A549 (cell line): ENCODE results near the gene FGG. TPM values are rescaled to one million over a fixed set of nuclear protein-coding genes. Genes with fewer than 3 reads are reported as not detected.

Source experiments
- ATAC-seq, 2 experiments: fragments of 200-7000 bp in 1 of 2; fragments of >200 bp in 1 of 2; cut with Nextera tagmentation in 1 of 2; cut with Tn5 transposase in 1 of 2; 3 replicates each; pipeline versions ENCODE4 v1.8.0 to v1.9.1; 2018 to 2020; ENCODE audit warnings: mild to moderate bottlenecking in 1 of 2, moderate library complexity in 1 of 2
- CTCF ChIA-PET: fragments of 300-600 bp; sonication (Branson Sonifier 250); formaldehyde crosslinking; extraction: SDS; loops from one replicate; lab custom pipeline; 2021; ENCODE audit warnings: antibody characterized with exemption, inconsistent platforms; lab: Yijun Ruan, JAX
- POLR2A ChIA-PET: fragments of 350-600 bp; formaldehyde crosslinking; extraction: SDS; loops from one replicate; lab custom pipeline; 2021; ENCODE audit warnings: antibody characterized with exemption, inconsistent platforms; lab: Yijun Ruan, JAX
- DNase-seq, 2 experiments: peaks; one replicate each; pipeline versions ENCODE4 v3.0.0 to v3.0.0-alpha.2; 2011 to 2016; ENCODE audit warnings: low read depth in 1 of 2, low spot score in 1 of 2
- FAIRE-seq: peaks from 2 replicates; lab custom pipeline; 2011; peaks lifted over from hg19 to GRCh38; lab: Jason Lieb, UNC
- H3K27ac ChIP-seq, 2 experiments: fragments of >200 bp; sonication (Bioruptor Twin); formaldehyde crosslinking; 3 replicates each; pipeline ENCODE4 v1.5.1; 2016 to 2017
- H3K4me1 ChIP-seq: fragments of >200 bp; sonication (Bioruptor Twin); formaldehyde crosslinking; 3 replicates; pipeline ENCODE4 v1.6.1; 2016
- H3K4me2 ChIP-seq: fragments of >200 bp; sonication (Bioruptor Twin); formaldehyde crosslinking; 3 replicates; pipeline ENCODE4 v1.6.1; 2016
- H3K4me3 ChIP-seq: fragments of >200 bp; sonication (Bioruptor Twin); formaldehyde crosslinking; 3 replicates; pipeline ENCODE4 v1.5.1; 2016
- H3K9me3 ChIP-seq: fragments of >200 bp; sonication (Bioruptor Twin); formaldehyde crosslinking; 3 replicates; pipeline ENCODE4 v1.6.1; 2016
- BCL3 ChIP-seq: fragments of >200 bp; sonication (Bioruptor Twin); formaldehyde crosslinking; IDR thresholded peaks from 3 replicates; pipeline ENCODE4 v1.6.1; 2016
- CBX2 ChIP-seq: fragments of 200-600 bp; sonication (generic); IDR thresholded peaks from 2 replicates; pipeline ENCODE4 v1.6.1; 2016; ENCODE audit warnings: low read depth, mild to moderate bottlenecking, borderline replicate concordance
- CBX8 ChIP-seq: fragments of 200-600 bp; sonication (generic); IDR thresholded peaks from 2 replicates; pipeline ENCODE4 v1.6.1; 2016
- CEBPB ChIP-seq, 2 experiments: fragments of >200 bp in 1 of 2; sonication (Bioruptor Twin) in 1 of 2; formaldehyde crosslinking in 1 of 2; IDR thresholded peaks; 2 replicates each; pipeline ENCODE4 v1.6.1; 2012 to 2016
- CHD2 ChIP-seq: fragments of 150-350 bp; IDR thresholded peaks from 2 replicates; pipeline ENCODE4 v1.6.1; 2014; ENCODE audit warnings: low read length; ENCODE audit not compliant: partially characterized antibody
- CHD4 ChIP-seq: fragments of 200-600 bp; sonication (generic); IDR thresholded peaks from 2 replicates; pipeline ENCODE4 v1.6.1; 2016; ENCODE audit warnings: antibody characterized with exemption, mild to moderate bottlenecking, borderline replicate concordance
- CTCF ChIP-seq: fragments of >200 bp; sonication (Bioruptor Twin); formaldehyde crosslinking; IDR thresholded peaks from 3 replicates; pipeline ENCODE4 v1.5.1; 2016
- EHF ChIP-seq: fragments of 250-450 bp; sonication (Bioruptor Pico); IDR thresholded peaks from 2 replicates; pipeline ENCODE4 v1.5.0; 2020; ENCODE audit warnings: mild to moderate bottlenecking
- ESRRA ChIP-seq: fragments of 150-350 bp; IDR thresholded peaks from 2 replicates; pipeline ENCODE4 v1.6.1; 2014; ENCODE audit warnings: mild to moderate bottlenecking, low read length, borderline replicate concordance
- FOSL2 ChIP-seq, 2 experiments: fragments of 450-650 bp in 1 of 2; fragments of >200 bp in 1 of 2; sonication (Bioruptor Twin) in 1 of 2; formaldehyde crosslinking; IDR thresholded peaks; 2 replicates each; pipeline versions ENCODE4 v1.5.0 to v1.6.1; 2016 to 2020; ENCODE audit warnings: mild to moderate bottlenecking in 1 of 2, moderate library complexity in 1 of 2
- FOXS1 ChIP-seq: fragments of 250-450 bp; sonication (Bioruptor Pico); IDR thresholded peaks from 2 replicates; pipeline ENCODE4 v1.5.0; 2020; ENCODE audit warnings: mild to moderate bottlenecking, moderate library complexity
- GATA3 ChIP-seq: IDR thresholded peaks from 2 replicates; pipeline ENCODE4 v1.6.1; 2012; ENCODE audit warnings: borderline replicate concordance
- HES2 ChIP-seq: fragments of >200 bp; sonication (Bioruptor Twin); formaldehyde crosslinking; IDR thresholded peaks from 2 replicates; pipeline ENCODE4 v1.6.1; 2016
- HOXB5 ChIP-seq: fragments of 250-450 bp; sonication (Bioruptor Pico); IDR thresholded peaks from 2 replicates; pipeline ENCODE4 v1.5.0; 2020; ENCODE audit warnings: mild to moderate bottlenecking, moderate library complexity
- JUN ChIP-seq, 2 experiments: fragments of >200 bp; sonication (Bioruptor Twin); formaldehyde crosslinking; IDR thresholded peaks; 2 replicates in 1 of 2; 3 replicates in 1 of 2; pipeline ENCODE4 v1.6.1; 2016 to 2017
- JUNB ChIP-seq: fragments of >200 bp; sonication (Bioruptor Twin); formaldehyde crosslinking; IDR thresholded peaks from 2 replicates; pipeline ENCODE4 v1.6.1; 2016
- MAZ ChIP-seq: fragments of 150-350 bp; IDR thresholded peaks from 2 replicates; pipeline ENCODE4 v1.6.1; 2014; ENCODE audit warnings: antibody characterized with exemption, low read depth, low read length, borderline replicate concordance
- MYC ChIP-seq: IDR thresholded peaks from 2 replicates; pipeline ENCODE4 v1.6.1; 2012; ENCODE audit warnings: mild to moderate bottlenecking, inconsistent platforms, low read length, improper control_type of control experiment, borderline replicate concordance
- NFE2L2 ChIP-seq: fragments of 150-350 bp; conservative IDR thresholded peaks from 2 replicates; pipeline ENCODE4 v1.6.1; 2014; ENCODE audit warnings: low read length
- NPAS2 ChIP-seq: fragments of 250-450 bp; sonication (Bioruptor Pico); IDR thresholded peaks from 2 replicates; pipeline ENCODE4 v1.8.0; 2022; ENCODE audit warnings: mild to moderate bottlenecking, moderate library complexity, borderline replicate concordance
- POLR2A ChIP-seq: IDR thresholded peaks from 2 replicates; pipeline ENCODE4 v1.6.1; 2012; ENCODE audit warnings: mild to moderate bottlenecking, low read length
- POLR2AphosphoS2 ChIP-seq: conservative IDR thresholded peaks from 2 replicates; pipeline ENCODE4 v1.6.1; 2012; ENCODE audit warnings: low read length, improper control_type of control experiment, inconsistent platforms
- RAD21 ChIP-seq, 2 experiments: fragments of >200 bp in 1 of 2; sonication (Bioruptor Twin) in 1 of 2; formaldehyde crosslinking in 1 of 2; IDR thresholded peaks in 1 of 2; conservative IDR thresholded peaks in 1 of 2; 2 replicates in 1 of 2; 3 replicates in 1 of 2; pipeline ENCODE4 v1.6.1; 2012 to 2018; ENCODE audit warnings: inconsistent platforms in 1 of 2
- RCOR1 ChIP-seq: fragments of 150-350 bp; IDR thresholded peaks from 2 replicates; pipeline ENCODE4 v1.6.1; 2014; ENCODE audit warnings: antibody characterized with exemption, low read length, low read depth
- RFX5 ChIP-seq: fragments of 450-650 bp; IDR thresholded peaks from 2 replicates; pipeline ENCODE4 v1.7.1; 2014; ENCODE audit warnings: antibody characterized with exemption, mild to moderate bottlenecking, moderate library complexity
- RNF2 ChIP-seq: fragments of 200-600 bp; sonication (generic); IDR thresholded peaks from 2 replicates; pipeline ENCODE4 v1.6.1; 2016; ENCODE audit warnings: low read depth, mild to moderate bottlenecking, antibody characterized with exemption, moderate library complexity, borderline replicate concordance
- SREBF2 ChIP-seq: fragments of 450-650 bp; IDR thresholded peaks from 2 replicates; pipeline ENCODE4 v1.6.1; 2014; ENCODE audit warnings: mild to moderate bottlenecking, moderate library complexity
- ZSCAN20 ChIP-seq: fragments of 250-450 bp; sonication (Bioruptor Pico); IDR thresholded peaks from 2 replicates; pipeline ENCODE4 v1.8.0; 2022; ENCODE audit warnings: mild to moderate bottlenecking, moderate library complexity
- WGBS: methylation state at CpG from one replicate; pipeline ENCODE4 v1.1.6; 2017; ENCODE audit errors: missing lambda C conversion rate; 5-methylcytosine and 5-hydroxymethylcytosine counted together
- polyA plus RNA-seq, 4 experiments: library from polyadenylated mRNA; depleted of rRNA in 3 of 4; stranded (reverse); fragments of >200 nt; fragmentation: RNase III in 1 of 4; extraction: RNeasy Plus Mini Kit Qiagen cat#74134 plus additional on column Dnase treatment in 1 of 4; gene quantifications; 2 replicates in 3 of 4; 3 replicates in 1 of 4; pipeline ENCODE4 v1.2.3, GENCODE V29; 2011 to 2017
- TF ChIP-seq, protein P1 (sequence below): IDR thresholded peaks from 2 replicates; pipeline ENCODE4 v1.6.1; 2012
- TF ChIP-seq, protein P2 (sequence below): fragments of 250-450 bp; sonication (Bioruptor Pico); IDR thresholded peaks from 2 replicates; pipeline ENCODE4 v1.5.0; 2021; ENCODE audit warnings: mild to moderate bottlenecking, moderate library complexity, borderline replicate concordance

FGG gene
- polyA plus RNA-seq, 2 of the 4 experiments (the other 2 are of a cell fraction): 4.8 to 132 TPM

- POLR2A ChIA-PET: no interaction called here
- FAIRE-seq (no peak), ATAC-seq (peak; percentile 35 to 54; a peak in 1 of 6 replicates), DNase-seq (peak in 1 of 2 experiments; percentile 38)
- CTCF ChIA-PET: interaction anchor here (0.7 to 2.1 kb wide), 3 partner anchors 9 to 49 kb away, joined by 3 to 14 read pairs (median 8); partner anchors contain the start of gene PLRG1
- H3K9me3 ChIP-seq: no peaks in the 10 kb centered on the region
- no peak overlapping the region for H3K4me3 ChIP-seq
- peak overlapping the region; percentile 63 for H3K4me2 ChIP-seq
- peak overlapping the region; percentile 37 to 50; a peak in 4 of 6 replicates for H3K27ac ChIP-seq
- 12% methylated on average over 3 of the region's 3 CpGs for WGBS
- H3K4me1 ChIP-seq: peaks cover 44% of the 10 kb centered on the region
- TF ChIP-seq JUNB (peak; percentile 27; the same call in 1 of the 2 replicates), GATA3 (peak; percentile 45; the same call in 1 of the 2 replicates), MAZ (no peak), NPAS2 (CRISPR knock-in tag) (no peak), ZSCAN20 (CRISPR knock-in tag) (no peak), MYC (no peak), CBX8 (no peak), SREBF2 (no peak), JUN (IDR thresholded peaks at IDR 0.05) (no peak), EHF (CRISPR knock-in tag) (no peak), ESRRA (no peak), RAD21 (conservative IDR thresholded peaks at IDR 0.05 in 1 of 2, IDR thresholded peaks at IDR 0.05 in 1 of 2) (no peak), POLR2A (no peak), CTCF (no peak), CEBPB (IDR thresholded peaks at IDR 0.05) (peak; percentile 76 to 82), POLR2AphosphoS2 (no peak), HOXB5 (CRISPR knock-in tag) (no peak), RFX5 (no peak), CHD4 (no peak), CHD2 (no peak), RNF2 (no peak), BCL3 (no peak), CBX2 (no peak), RCOR1 (no peak), FOXS1 (CRISPR knock-in tag) (peak; percentile 58; the same call in 1 of the 2 replicates), NFE2L2 (no peak), FOSL2 (IDR thresholded peaks at IDR 0.05) (no peak), FOSL2 (CRISPR knock-in tag; IDR thresholded peaks at IDR 0.05) (peak; percentile 36; the same call in 1 of the 2 replicates), HES2 (no peak)
- TF ChIP-seq, protein P1, sequence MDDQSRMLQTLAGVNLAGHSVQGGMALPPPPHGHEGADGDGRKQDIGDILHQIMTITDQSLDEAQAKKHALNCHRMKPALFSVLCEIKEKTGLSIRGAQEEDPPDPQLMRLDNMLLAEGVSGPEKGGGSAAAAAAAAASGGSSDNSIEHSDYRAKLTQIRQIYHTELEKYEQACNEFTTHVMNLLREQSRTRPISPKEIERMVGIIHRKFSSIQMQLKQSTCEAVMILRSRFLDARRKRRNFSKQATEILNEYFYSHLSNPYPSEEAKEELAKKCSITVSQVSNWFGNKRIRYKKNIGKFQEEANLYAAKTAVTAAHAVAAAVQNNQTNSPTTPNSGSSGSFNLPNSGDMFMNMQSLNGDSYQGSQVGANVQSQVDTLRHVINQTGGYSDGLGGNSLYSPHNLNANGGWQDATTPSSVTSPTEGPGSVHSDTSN: no peak
- TF ChIP-seq, protein P2, sequence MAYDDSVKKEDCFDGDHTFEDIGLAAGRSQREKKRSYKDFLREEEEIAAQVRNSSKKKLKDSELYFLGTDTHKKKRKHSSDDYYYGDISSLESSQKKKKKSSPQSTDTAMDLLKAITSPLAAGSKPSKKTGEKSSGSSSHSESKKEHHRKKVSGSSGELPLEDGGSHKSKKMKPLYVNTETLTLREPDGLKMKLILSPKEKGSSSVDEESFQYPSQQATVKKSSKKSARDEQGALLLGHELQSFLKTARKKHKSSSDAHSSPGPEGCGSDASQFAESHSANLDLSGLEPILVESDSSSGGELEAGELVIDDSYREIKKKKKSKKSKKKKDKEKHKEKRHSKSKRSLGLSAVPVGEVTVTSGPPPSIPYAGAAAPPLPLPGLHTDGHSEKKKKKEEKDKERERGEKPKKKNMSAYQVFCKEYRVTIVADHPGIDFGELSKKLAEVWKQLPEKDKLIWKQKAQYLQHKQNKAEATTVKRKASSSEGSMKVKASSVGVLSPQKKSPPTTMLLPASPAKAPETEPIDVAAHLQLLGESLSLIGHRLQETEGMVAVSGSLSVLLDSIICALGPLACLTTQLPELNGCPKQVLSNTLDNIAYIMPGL (CRISPR knock-in tag): no peak
Observed at GRCh38 chr4:154569028-154569427, 43.4 kb downstream of the FGG start.
